C4-2B (cell line): ENCODE measurements around the gene LNPEP.

Source experiments
- H3K27ac ChIP-seq: fragments of 450-650 bp; 2 replicates; pipeline ENCODE4 v1.5.1; 2017
- ZFX ChIP-seq: fragments of 450-650 bp; IDR thresholded peaks from 2 replicates; pipeline ENCODE4 v1.6.1; 2017
- TF ChIP-seq, protein P1 (sequence below): fragments of 450-650 bp; conservative IDR thresholded peaks from 2 replicates; pipeline ENCODE4 v1.5.1; 2017; ENCODE audit warnings: mild to moderate bottlenecking

LNPEP gene

DNA sequence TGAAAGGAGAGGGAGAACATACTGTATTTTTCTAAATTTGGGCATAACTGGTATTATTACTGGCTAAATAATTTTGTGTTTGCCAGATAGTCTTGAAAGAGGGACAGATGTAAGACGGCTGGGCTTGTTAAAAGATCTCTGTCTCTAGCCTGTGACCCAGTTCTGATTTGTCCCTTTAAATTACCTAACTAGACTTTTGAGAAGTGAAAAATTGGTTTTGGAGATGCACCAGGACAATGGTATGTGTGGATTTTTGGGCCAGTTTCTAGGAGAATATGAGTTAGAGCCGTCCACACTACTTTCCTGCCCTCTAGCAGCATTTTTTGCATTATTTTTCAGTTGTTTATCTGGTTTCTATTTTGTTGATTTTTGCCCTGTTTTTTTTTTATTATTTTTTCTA, 33.5 kb downstream of the LNPEP start:
- TF ChIP-seq, protein P1, sequence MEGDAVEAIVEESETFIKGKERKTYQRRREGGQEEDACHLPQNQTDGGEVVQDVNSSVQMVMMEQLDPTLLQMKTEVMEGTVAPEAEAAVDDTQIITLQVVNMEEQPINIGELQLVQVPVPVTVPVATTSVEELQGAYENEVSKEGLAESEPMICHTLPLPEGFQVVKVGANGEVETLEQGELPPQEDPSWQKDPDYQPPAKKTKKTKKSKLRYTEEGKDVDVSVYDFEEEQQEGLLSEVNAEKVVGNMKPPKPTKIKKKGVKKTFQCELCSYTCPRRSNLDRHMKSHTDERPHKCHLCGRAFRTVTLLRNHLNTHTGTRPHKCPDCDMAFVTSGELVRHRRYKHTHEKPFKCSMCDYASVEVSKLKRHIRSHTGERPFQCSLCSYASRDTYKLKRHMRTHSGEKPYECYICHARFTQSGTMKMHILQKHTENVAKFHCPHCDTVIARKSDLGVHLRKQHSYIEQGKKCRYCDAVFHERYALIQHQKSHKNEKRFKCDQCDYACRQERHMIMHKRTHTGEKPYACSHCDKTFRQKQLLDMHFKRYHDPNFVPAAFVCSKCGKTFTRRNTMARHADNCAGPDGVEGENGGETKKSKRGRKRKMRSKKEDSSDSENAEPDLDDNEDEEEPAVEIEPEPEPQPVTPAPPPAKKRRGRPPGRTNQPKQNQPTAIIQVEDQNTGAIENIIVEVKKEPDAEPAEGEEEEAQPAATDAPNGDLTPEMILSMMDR: no peak
- no peak for TF ChIP-seq ZFX
- H3K27ac ChIP-seq: no peak overlapping the region

DNA sequence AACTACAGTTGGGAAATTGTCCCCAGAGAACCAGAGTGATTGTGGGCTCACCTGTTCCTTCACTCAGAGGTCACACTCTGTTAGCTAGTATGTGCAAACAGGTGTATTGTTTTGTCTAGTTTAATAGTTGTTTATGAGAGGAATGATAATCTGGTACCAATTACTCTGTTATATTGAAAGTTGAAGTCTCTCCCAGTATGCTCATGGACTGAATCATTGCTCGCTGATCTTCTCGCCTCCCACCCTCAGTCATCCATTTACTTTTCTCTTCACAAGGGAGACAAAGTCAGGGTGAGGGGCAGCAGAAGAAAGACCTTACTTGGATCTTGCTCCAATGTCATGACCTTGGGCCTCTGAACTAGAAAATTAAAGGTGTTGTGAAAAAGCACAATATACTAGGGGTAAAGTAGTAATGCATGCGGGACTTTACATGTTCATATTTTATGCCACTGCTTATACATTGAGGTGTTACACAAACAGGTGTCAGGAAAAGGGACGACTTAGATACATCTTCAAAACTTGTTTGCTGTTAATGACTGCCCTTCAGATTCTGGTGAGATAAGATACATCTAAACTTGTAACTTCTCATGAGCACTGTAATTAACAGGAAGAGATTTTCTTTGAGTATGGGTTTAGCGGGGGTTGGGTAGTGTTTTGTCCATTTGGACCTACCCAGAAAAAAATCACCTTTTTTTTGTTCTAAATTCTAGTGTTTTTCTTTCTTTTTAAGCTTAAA, 36.9 kb downstream of the LNPEP start:
- no peak for TF ChIP-seq ZFX
- TF ChIP-seq, protein P1: no peak
- H3K27ac ChIP-seq: no peak overlapping the region

DNA sequence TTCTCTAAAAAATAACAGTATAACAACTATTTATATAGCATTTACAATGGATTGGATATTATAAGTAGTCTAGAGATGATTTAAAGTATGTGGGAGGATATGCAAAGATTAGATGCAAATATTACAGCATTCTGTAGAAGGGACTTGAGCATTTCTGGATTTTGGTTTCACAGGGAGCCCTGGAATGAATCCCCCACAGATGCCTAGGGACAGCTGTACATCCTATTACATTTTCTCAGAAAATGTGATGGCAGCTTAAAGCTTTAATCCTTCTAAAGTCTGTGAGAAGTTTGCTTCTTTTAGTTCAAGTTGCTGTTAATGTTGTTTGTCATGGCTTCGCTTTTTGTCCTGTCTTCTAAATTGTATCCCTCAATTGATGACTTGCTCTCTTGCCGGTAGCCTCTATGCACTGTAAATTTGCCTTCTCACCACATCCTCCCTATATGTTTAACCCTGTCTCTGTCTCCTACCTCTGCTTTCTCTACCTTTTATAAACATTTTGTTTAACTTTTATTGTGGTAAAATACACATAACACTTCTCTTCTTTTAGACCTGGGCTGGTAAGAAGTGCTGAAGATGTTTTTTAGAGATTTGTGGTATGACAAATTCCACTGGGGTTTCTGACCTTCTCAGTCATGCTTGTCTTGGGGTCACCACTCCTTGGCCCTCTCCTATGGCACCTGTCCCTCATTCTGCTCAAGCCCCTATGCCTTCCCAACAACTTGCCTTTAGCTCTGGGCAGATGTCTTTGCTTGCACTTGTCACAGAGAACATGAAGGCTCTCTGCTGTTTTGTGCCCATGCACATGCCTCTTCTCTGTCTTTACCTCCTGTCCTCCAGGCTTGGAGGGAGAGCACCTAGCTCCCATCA, 37.9 kb downstream of the LNPEP start:
- H3K27ac ChIP-seq: no peak overlapping the region
- TF ChIP-seq, protein P1: no peak
- no peak for TF ChIP-seq ZFX

DNA sequence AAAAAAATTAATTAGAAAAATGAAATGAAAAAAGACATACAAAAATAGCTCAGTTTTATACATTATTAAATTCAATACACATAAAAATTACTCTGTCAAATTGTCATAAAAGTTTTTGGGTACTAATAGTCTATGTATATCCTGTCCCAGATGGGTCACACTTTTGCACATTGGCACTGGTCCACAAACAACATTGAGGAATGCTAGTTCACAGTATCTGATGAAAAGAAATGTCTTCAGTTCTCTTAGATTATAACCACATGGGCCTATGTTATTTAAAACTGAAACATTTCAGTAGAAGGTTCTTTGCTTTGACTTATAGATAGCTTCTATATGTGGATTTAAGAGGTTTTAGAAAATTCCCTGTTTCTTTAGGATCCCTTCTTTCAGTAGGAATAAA, 39.8 kb downstream of the LNPEP start:
- no peak overlapping the region for H3K27ac ChIP-seq
- TF ChIP-seq, protein P1: no peak
- no peak for TF ChIP-seq ZFX

DNA sequence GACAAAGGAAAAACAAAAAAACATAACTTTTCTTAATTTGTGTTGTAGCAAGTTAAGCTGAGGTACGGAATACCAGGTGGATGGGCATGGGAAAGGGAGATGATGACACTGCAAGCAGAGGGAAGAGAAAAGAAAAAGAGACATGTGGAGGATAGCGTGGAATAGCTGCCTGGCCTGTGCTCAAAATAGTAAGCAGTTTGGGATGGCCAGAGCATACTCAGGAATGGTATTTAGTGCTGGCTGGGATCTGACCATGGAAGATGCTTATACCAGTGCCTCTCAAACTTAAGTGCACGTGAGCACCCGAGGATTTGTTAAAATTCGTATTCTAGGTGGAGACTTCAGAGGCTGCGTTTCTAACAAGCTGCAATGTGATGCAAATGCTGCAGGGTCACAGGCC, 41.3 kb downstream of the LNPEP start:
- H3K27ac ChIP-seq: no peak overlapping the region
- TF ChIP-seq, protein P1: no peak
- no peak for TF ChIP-seq ZFX

DNA sequence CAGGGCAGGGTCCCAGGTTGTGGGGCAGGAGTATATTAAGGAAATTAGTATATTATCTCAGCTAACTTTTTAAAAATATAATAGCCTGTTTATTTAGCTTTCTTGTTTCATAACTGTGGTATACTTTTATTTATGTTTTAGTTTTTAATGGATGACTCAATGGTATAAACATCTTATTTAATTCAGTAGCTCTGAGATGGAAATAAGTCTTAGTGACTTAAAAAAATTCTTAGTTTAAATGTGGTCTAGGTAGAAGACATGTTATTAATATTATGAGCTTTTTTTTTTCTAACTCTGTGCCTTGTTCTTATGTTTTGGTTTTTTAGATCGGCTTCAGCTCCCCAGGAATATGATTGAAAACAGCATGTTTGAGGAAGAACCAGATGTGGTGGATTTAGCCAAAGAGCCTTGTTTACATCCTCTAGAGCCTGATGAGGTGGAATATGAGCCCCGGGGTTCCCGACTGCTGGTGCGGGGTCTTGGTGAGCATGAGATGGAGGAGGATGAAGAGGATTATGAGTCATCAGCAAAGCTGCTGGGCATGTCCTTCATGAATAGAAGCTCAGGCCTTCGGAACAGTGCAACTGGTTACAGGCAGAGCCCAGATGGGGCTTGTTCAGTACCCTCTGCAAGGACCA, 43.1 kb downstream of the LNPEP start:
- TF ChIP-seq ZFX: no peak
- TF ChIP-seq, protein P1: no peak
- no peak overlapping the region for H3K27ac ChIP-seq
